NCI-H345 treated with DMSO at 0.1 percent for 48 hours (cell line): ENCODE measurements around the gene CC2D1B.
A peak's percentile ranks its signal among the peaks of the same experiment; 100 is the strongest.

Source experiments
- DNase-seq: peaks from one replicate; lab custom pipeline; 2025; ENCODE audit not compliant: unreplicated experiment; lab: John Stamatoyannopoulos, UW

CC2D1B gene

GRCh38 chr1:52306227-52307006, 59.6 kb downstream of the CC2D1B start:
- DNase-seq, result peak; percentile 18

- DNase-seq, result no peak
Observed at GRCh38 chr1:52305417-52306226, 60.4 kb downstream of the CC2D1B start.
